Measurements from ENCODE around the gene LRP1.
"Not testable (repeated sequence)": the region's sequence is repeated elsewhere in the genome, so short reads cannot be mapped to it uniquely, and the experiment has no call there.

LRP1 gene

GRCh38 chr12:57112492-57113294 lies 15.6 kb upstream of the LRP1 start:
- no peak for DNase-seq

- no peak for DNase-seq
These were observed 11.6 kb upstream of the LRP1 start for GRCh38 chr12:57116580-57117281.

- DNase-seq: no peak
These were observed 9.5 kb upstream of the LRP1 start for GRCh38 chr12:57118711-57119271.

DNA sequence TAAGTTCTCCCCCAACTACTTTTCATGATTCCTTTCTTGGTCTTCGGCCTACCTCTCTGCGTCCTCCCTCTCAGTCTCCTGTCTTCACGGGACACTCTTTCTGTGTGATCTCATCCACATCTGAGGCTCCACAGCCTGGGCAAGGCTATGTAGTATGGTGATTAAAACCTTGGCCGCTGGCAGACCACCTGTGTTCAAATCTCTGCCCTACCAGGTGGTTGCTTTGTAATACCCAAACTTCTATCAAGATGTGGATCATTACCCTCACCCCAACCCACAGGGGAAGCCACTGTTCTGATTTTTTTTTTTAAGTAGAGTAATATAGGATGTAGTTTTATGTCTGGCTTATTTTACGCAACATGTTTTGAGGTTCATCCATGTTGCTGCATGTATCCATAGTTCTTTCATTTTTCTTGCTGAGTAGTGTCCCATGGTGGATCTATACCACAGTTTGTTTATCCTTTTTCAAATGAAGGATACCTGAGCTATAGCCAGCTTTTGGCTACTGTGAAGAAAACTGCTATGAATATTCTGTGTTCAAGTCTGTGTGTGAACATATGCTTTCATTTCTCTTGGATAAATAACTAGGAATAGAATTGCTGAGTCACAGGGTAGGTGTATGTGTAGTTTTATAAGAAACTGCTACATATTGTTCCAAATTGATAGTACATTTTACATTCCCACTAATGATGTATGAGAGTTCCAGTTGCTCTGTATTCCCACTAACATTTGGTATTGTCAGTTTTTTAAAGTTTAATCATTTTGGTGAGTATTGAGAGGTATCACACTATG lies 8.8 kb upstream of the LRP1 start:
- no peak for DNase-seq

DNA sequence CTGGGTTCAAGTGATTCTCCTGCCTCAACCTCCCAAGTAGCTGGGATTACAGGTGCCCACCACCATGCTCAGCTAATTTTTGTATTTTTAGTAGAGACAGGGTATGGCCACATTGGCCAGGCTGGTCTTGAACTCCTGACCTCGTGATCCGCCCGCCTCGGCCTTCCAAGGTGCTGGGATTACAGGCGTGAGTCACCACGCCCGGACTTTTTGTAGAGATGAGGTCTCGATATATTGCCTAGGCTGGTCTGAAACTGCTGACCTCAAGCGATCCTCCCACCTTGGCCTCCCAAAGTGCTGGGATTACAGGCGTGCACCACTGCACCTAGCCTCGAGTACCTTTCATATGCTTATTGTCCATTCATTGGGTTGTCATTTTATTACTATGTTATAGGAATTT lies 7.6 kb upstream of the LRP1 start:
- not testable (repeated sequence) for DNase-seq

GRCh38 chr12:57123813-57124212 lies 4.5 kb upstream of the LRP1 start:
- DNase-seq: no peak

- peak; percentile 75 for DNase-seq
These were observed 3.9 kb upstream of the LRP1 start for GRCh38 chr12:57124261-57124877.

- DNase-seq: no peak
These were observed 2.2 kb upstream of the LRP1 start for GRCh38 chr12:57126061-57126460.

DNA sequence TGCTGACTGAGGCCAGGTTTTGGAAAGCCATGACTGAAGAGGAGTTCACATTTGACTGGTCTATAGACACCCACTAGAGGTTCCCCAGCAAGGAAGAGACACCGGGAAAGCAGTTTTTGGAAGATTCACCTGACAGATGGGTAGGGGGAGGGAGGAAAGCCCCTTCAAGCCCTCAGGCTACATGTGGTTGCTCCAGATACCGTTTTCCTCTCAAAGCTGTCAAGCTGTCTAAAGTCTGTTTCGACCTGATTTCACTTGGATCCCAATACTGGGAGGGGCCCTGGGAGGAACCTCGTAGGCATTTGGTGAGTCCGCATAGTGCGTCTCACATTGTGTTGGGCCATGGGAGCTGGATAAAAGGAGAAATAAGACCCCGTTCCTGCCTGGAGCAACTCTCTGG lies 1.7 kb upstream of the LRP1 start:
- no peak for DNase-seq

DNA sequence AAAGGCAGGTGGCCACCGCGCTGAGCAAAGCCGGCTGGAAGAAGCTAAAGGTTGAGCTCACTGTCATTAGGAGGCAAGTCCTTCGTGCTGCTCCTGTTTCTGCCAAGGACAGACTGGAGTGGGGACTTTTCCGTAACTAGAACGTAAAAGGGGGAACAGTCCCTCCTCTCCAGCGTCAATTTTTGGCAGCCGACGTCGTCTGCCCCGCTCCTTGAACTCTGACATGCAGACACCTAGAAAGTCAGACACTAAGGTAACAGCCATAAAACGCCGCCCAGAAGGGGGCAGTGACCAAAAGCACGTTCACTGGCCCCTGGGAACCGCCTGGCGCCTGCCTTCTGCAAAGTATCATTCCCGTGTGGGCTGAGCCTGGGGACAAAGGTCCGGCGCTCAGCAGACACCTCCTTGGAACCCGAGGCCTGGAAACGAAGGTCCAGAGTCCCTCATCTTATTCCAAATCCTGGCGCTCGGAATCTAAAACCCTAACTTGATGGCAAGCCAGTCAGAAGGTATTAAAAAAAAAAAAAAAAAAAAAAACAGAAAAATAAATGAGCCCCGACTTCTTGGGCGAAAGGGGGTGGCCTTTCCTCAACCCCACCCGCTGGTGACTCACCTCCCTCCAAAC lies 1.1 kb upstream of the LRP1 start:
- no peak for DNase-seq

GRCh38 chr12:57128519-57129247 lies 400 bp downstream of the LRP1 start:
- no peak for DNase-seq

DNA sequence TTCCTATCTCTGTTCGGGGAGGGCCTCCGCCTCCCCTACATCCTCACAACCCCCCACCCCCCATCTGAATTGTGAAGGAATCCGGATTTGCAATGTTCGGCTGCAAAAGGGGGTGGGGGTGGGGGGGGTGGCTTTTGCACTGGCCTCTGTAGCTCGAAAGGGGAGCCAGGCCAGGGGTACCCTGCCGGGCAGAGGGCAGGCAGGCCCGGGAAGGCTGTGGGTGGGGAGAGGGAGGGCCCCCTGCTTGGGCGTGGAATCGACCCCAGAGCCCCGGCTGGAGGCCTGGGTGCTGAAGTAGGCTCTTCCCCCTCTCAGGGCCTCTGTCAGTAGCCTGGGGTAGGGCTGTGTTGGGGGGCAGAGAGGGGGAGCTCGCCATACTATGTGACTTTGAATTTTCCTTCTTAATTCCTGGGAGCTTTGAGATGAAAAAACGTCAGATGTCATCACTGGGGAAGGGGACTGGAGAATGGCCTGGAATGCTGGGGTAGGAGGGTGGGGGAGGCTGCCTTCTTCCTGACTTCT lies 1.1 kb downstream of the LRP1 start:
- DNase-seq: no peak

GRCh38 chr12:57129889-57130288 lies 1.6 kb downstream of the LRP1 start:
- DNase-seq: no peak

GRCh38 chr12:57130941-57131340 lies 2.7 kb downstream of the LRP1 start:
- no peak for DNase-seq

- DNase-seq: no peak
These were observed 3.8 kb downstream of the LRP1 start for GRCh38 chr12:57131896-57132744.

DNA sequence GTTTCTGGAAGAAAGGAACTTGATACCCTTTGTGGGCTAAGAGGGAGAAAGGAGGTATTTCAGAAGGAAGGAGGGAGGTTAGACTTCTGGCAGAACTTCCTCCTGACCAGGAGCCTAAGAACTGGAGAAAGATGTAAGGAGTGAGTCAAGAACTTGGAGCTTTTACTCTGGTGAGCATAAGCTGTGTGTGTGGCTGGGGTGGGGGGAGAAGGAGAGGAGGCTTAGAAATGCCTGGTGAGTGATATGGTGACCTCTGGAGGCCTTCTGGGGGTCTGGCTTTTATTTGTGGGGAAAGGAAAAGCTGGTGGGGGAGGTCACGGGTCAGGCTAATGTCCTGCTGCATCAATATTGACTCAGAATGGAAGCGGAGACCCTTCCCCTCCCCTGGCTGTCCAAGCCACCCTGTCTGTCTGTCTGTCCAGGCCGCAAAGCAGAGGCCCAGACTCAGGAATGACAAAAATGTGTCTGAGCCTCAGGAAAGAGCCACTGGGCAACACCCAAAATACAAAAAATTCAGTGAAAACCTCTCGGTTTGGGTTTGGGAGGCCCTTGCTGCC lies 4.8 kb downstream of the LRP1 start:
- DNase-seq: peak; percentile 69

GRCh38 chr12:57133916-57134315 lies 5.6 kb downstream of the LRP1 start:
- DNase-seq: no peak

DNA sequence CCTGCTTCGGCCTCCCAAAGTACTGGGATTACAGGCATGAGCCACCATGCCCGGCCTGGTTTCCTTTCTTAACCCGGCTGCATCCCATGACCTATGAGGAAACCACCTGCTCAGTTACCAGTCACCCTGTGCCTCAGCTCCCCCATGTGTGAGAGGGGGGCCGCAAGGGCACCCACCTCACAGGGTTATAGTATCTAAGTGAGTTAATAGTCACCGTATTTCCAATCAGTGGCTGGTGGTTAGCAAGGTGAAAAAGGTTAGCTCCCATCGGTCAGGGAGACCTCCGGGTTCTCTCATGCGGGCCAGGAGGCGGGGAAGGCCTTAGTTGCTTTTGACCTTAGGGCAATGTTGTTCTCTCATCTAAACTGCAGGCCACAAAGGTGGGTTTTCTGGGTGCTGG lies 6.7 kb downstream of the LRP1 start:
- DNase-seq: no peak

DNA sequence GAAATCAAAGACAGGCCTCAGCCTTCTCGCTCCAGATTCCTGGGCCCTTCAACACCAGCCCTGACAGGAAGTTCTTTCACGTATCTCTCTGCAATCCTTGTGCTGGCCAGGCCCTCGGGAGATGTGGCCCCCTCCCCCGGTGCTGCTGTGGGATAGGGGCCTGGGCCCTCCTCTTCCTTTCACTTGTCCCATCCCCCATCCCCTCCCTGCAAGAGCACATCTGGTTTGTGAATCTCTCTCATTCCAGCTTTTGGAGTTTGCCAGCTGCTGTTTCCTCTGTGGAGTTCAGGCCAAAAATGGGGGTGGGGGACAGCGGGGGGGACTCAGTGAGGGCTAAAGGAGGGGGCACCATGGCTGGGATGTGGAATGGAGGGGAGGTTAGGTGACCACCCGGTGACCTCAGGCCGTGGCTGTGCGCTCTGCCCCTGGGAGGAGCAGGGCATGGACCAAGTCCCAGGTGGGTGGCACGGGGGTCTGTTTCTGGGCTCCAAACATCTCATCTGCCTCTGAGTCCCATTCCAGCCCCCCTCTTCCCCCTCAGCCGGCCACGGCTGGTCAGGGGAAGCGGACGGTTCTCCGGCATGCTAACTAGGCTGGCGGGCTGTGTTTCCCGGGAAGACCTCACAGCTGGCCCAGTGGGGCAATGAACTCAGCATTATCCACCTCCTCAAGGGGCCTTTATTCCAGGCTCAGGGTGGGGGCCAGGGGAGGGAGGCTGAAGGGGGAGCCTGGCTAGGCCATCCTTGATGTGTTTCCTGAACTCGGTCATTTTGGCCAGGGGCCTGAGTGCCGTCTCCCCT lies 7.4 kb downstream of the LRP1 start:
- peak; percentile 73 for DNase-seq

Data from fibroblast of skin of right quadriceps (primary cell).